KOPT-K1 (cell line): Measurements from ENCODE around the gene PNISR.

ENCODE experiments used
- H3K27ac ChIP-seq: fragments of 200-600 bp; sonication (generic); 2 replicates; pipeline ENCODE4 v1.5.1; 2016; ENCODE audit warnings: antibody characterized with exemption, mild to moderate bottlenecking, low read depth, low read length; ENCODE audit not compliant: poor library complexity, severe bottlenecking
- H3K36me3 ChIP-seq: fragments of 200-600 bp; sonication (generic); 2 replicates; pipeline ENCODE4 v1.5.1; 2017; ENCODE audit warnings: antibody characterized with exemption, mild to moderate bottlenecking, low read length, moderate library complexity; ENCODE audit not compliant: insufficient read depth
- H3K9me3 ChIP-seq: fragments of 200-600 bp; sonication (generic); 2 replicates; pipeline ENCODE4 v1.5.1; 2017; ENCODE audit warnings: antibody characterized with exemption, low read length, mild to moderate bottlenecking; ENCODE audit not compliant: insufficient read depth, poor library complexity, severe bottlenecking

PNISR gene

DNA sequence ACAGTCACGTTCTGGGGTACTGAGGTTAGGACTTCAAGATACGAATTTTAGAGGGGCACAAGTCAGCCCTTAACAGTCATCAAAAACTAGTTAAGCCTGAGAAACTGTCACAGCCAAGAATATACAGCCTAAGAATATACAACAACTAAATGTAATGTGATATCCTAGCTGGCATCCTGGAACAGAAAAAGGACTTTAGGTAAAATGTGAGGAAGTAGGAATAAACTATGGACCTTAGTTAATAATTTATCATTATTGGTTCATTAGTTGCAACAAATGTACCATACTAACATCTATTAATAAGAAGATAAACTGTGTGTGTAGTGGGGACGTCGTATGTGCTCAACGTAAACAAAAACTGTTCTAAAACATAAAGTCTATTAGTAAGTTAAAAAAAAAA lies 1.1 kb downstream of the PNISR start:
- H3K27ac ChIP-seq: no peak overlapping the region
- H3K9me3 ChIP-seq: no peaks in the 10 kb centered on the region
- peaks cover 48% of the 10 kb centered on the region for H3K36me3 ChIP-seq

DNA sequence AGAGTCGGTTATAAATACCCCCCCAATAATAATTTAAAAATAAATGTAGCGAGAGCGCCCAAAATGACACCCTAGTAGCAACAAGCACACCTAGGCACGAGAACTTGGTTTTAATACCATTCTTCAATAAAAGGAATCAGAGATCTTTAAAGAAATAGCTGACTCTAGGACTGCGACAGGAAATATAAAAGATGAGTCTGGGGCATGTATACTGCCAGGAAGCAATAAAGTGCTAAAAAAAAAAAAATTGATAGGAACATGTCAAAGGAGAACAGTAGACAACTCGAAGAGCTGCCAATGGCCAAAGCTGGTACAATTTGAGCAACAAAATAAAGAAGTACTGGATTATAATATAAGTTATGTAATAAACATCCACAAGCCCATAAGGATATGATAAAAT lies 2.2 kb downstream of the PNISR start:
- H3K27ac ChIP-seq: no peak overlapping the region
- H3K9me3 ChIP-seq: no peaks in the 10 kb centered on the region
- H3K36me3 ChIP-seq: peaks cover 48% of the 10 kb centered on the region

DNA sequence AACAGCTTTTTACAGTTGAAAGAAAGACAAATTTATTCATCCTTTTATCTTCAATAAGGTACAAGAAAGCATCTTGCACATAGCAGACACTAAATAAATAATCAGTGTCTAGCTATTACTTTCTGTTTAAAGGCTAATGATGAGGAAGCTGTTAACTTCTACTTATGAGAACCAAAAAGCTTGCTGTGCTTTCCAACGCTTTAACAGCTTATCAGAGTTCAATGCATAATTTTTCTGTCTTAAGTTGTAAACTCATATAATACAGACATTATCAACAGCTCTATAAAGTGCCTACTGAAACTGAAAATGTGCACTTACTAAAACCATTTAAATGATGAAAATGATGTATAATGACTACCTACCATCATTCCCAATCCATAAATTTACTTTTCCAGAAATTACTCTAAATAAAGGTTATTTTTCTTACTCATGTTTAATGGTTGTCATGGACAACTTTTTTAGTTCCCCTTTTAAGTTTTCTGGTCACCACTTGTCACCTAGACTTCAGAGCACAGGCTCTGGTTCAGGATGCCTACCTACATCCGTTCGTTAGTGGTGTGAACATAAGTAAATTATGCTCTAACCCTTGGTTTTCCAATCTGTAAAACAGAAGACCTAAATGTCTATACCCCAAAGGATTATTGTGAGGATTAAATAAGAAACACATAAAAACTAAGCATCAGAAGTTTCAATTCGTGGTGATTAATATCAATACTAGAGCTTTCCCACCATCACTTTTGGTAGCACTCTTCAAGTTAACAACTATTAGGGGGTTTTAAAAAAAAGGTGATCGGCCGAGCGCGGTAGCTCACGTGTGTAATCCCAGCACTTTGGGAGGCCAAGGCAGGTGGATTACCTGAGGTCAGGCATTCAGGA lies 8.0 kb downstream of the PNISR start:
- H3K36me3 ChIP-seq: peaks cover 68% of the 10 kb centered on the region
- no peak overlapping the region for H3K27ac ChIP-seq
- no peaks in the 10 kb centered on the region for H3K9me3 ChIP-seq

DNA sequence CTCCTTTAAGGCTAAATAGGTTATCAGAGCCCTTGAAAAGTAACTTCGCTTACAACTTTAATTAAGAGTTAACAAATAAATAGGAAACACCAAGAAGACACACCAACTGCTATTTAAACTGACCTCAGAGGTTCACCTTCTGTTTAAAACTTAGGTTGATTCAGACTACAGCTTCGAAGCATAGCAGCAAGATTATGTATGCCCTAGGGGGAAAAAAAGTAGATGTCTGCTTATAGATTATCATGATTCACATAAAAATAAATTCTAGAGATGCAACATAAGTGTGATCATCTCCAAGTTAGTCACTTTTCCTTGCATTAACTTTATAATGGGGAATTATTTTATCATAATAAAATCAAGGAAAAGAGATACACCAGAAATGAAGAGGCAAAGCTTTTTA lies 8.9 kb downstream of the PNISR start:
- H3K27ac ChIP-seq: no peak overlapping the region
- peaks cover 68% of the 10 kb centered on the region for H3K36me3 ChIP-seq
- no peaks in the 10 kb centered on the region for H3K9me3 ChIP-seq

DNA sequence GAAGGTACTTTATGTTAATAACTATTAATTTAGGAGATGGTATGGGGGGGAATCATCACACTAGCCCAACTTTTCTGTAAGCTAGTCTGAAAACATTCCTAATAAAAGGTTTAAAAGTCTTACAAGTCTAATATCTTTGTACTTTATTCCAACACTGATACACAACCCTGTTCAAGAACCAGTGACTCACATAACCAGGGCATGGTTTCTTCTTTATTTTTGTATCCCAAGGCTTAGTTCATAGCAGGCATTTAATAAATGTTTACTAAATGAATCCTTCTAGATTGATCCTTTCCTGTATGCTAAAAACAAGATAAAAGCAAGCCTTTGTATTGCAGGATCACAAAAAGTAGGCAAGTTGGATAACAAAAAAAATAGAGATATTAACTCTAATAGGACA lies 9.7 kb downstream of the PNISR start:
- H3K36me3 ChIP-seq: peaks cover 73% of the 10 kb centered on the region
- H3K27ac ChIP-seq: no peak overlapping the region
- no peaks in the 10 kb centered on the region for H3K9me3 ChIP-seq

DNA sequence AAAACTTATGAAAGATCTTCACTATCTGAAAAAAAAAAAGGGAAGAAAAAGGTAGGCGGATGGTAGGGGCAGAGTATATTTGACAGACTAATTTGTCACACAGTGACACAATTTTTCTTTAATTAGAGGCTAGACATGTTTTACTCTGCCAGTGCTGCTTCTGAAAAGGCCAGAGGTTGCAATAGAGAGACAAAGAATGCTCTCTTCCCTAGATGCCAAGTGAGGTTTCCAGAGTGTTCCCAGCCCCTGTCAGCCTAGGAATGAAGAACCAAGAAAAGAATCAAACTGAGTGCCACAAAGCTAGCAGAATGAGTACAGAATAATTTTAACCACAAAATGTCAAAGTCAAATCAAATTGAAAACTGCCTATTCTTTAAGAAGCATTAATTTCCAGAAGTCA lies 13.0 kb downstream of the PNISR start:
- Histone ChIP-seq H3K27ac (no peak overlapping the region), H3K9me3 (no peaks in the 10 kb centered on the region), H3K36me3 (peaks cover 95% of the 10 kb centered on the region)

DNA sequence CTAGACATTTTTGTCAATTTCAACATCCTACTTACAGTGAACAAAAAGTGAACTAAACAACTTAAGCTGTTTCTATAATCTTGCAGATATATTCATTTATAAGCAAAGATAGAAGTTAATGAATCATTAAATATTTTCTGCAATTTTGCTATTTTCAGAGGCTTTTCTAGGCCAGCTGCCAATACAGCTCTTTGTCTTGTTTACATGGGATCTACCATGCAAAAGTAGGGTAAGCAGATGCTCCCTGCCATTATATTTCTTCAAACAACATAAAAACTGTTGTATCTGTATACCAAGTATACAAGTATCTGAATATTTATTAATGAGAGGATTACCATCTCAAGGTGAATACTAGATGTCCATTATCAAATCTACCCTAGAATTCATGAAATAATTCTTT lies 15.4 kb downstream of the PNISR start:
- Histone ChIP-seq H3K27ac (no peak overlapping the region), H3K36me3 (peaks cover 99% of the 10 kb centered on the region), H3K9me3 (no peaks in the 10 kb centered on the region)

DNA sequence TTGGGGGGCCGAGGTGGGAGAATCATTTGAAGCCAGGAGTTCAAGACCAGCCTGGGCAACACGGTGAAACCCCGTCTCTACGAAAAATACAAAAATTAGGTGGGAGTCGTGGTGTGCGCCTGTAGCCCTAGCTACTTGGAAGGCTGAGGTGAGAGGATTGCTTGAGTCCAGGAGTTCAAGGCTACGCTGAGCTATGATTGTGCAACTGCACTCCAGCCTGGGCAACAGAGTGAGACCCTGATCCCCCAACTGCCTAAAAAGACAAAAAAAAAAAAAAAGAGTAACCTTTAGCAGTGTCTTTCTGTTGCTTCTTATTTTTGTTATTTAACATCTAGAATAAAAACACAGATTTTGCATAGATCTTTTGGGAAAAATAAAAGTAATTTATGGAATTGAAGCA lies 18.0 kb downstream of the PNISR start:
- peaks cover 100% of the 10 kb centered on the region for H3K36me3 ChIP-seq
- no peak overlapping the region for H3K27ac ChIP-seq

DNA sequence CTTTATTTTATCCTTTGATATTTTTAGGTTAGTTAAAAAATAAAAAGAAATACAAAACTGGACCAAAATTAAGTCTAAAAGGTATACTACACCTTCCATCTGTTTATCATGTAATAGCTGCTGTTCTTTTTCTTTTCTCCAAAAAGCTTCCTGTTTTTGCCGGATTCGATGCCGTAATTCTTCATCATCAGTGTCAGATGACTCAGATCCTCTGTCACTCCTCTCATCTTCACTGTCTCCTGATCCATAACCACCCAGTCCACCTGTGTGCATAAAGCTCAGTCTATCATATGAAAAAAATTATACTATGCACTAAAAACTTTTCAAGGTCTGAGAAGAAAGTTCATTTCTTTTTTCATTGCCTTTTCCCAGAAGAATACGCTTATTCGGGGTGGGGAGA lies 22.7 kb downstream of the PNISR start:
- H3K36me3 ChIP-seq: peaks cover 100% of the 10 kb centered on the region

More for the DNA sequence above, 18.0 kb downstream of the PNISR start:
- no peaks in the 10 kb centered on the region for H3K9me3 ChIP-seq

DNA sequence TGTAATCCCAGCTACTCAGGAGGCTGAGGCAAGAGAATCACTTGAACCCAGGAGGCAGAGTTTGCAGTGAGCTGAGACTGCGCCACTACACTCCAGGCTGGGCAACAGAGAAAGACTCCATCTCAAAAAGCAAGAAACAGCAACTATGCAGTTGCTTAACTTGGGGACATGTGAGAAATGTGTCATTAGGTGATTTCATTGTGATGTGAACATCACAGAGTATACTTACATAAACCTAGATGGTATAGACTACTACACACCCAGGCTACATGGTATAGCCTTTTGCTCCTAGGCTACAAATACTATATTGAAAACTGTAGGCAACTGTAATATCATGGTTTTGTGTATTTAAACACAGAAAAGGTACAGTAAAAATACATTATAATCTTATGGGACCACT lies 27.8 kb downstream of the PNISR start:
- H3K9me3 ChIP-seq: no peaks in the 10 kb centered on the region
- peaks cover 61% of the 10 kb centered on the region for H3K36me3 ChIP-seq
- no peak overlapping the region for H3K27ac ChIP-seq

More for the DNA sequence above, 22.7 kb downstream of the PNISR start:
- H3K27ac ChIP-seq: no peak overlapping the region
- no peaks in the 10 kb centered on the region for H3K9me3 ChIP-seq

DNA sequence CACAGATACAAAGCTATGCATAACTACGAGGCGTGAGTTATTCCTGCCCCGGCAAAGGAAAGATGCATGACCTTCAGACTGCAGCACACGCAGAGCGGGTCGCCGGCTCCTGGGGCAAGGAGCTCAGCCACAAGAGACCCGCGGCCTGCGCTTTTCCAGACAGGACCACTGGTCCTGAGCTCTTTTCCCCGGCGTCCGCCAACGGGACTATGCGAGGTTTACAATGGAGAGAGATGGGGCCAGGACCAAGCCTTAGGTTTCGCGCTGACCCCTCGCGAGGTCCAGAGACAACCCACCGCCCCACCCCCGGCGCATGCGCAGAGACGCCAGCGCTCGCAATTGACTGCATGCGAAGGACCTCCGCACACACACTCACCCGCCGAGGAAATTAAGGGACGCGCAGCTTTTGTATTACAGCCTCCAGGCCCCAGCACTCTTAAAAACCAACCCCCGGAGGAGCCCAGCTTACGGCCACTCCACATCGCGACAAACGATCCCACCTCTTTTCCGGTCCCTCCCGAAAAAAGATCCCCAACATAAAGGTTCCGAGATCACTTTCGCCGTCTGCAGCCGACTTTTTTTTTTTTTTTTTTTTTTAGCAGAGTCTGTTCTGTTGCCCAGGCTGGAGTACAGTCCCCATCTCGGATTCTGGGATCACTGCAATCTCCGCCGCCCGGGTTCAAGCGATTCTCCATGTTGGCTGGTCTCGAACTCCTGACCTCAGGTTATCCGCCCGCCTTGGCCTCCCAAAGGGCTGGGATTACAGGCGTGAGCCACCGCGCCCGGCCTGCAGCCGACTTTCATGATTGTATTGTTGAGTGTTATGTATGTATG lies 31.2 kb downstream of the PNISR start, which contains the start of gene COQ3:
Gene COQ3, minus strand, starts transcription at position 498 of the 834 bp plus-strand sequence. Its CDS starts 16 bp downstream, at position 482.
- H3K36me3 ChIP-seq: peaks cover 27% of the 10 kb centered on the region
- H3K9me3 ChIP-seq: no peaks in the 10 kb centered on the region
- peak within 1 kb of the TSS; percentile 72 for H3K27ac ChIP-seq

DNA sequence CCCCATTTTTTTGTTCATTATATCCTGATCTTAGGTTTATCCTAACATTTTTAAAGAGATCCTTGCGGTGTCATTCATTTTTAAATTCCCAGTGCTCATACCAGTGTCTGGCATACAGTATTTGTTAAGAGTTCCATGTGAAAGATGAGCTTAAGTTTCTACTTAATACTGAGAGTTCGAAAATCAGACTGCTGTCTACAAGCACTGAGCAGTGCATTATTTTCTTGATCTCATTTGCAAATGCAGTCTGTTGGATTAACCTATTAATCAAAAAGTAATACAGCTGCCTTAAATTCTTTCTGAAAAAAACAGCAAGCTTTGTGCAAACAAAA lies 31.8 kb downstream of the PNISR start:
- peak overlapping the region; percentile 72 for H3K27ac ChIP-seq
- H3K36me3 ChIP-seq: peaks cover 21% of the 10 kb centered on the region
- no peaks in the 10 kb centered on the region for H3K9me3 ChIP-seq

DNA sequence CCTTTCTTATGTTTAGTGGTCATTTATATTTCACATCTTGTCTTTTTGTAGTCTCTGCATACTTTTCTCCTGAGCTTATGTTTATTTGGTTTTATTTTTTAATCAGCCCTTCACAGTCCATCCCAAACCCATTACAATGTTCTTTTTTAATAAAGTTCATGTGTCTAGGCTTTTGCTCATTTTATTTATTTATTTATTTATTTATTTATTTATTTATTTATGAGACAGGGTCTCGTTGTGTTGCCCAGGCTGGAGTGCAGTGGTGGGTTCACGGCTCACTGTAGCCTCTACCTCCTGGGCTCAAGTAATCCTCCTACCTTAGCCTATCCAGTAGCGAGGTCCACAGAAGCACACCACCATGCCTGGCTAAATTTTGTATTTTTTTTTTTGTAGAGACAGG lies 34.2 kb downstream of the PNISR start:
- H3K36me3 ChIP-seq: no peaks in the 10 kb centered on the region
- H3K27ac ChIP-seq: no peak overlapping the region
- no peaks in the 10 kb centered on the region for H3K9me3 ChIP-seq

DNA sequence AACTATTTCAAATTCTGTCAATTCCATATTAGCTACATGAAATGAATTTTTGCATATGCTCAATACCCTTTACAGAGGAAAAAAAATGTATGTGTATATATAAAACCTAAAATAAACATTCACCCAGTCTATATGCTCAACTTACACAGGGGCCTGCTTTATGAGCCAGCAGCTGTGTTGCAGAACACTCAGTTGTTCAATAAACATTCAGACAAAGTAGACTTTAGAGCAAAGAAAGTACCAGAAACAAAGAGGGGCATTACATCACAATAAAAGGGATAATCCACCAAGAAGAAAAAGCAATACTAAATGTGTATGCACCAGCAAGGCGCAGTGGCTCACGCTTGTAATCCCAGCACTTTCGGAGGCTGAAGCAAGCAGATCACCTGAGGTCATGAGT lies 40.6 kb downstream of the PNISR start:
- H3K36me3 ChIP-seq: no peaks in the 10 kb centered on the region
- no peaks in the 10 kb centered on the region for H3K9me3 ChIP-seq
- no peak overlapping the region for H3K27ac ChIP-seq

DNA sequence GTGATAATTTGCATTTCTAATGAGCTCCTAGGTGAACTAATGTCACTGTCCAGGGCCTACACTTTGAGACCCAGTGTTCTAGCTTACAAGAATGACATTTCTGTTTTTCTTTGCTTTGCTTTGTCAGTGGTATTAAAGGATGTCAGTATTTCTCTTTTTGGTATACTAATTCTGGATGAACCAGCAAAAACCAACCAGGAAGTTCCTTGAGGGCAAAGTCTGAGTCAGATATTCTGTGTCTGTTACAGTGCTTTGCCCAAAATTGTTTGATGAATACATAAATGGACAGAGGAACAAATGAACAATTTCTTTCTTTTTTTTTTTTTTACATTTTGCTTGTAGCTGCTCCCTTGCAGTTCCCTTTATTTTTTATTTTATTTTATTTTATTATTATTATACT lies 46.5 kb downstream of the PNISR start:
- Histone ChIP-seq H3K36me3 (no peaks in the 10 kb centered on the region), H3K27ac (no peak overlapping the region), H3K9me3 (no peaks in the 10 kb centered on the region)
